Stomach (tissue), 9 donors: Measurements from ENCODE around the gene LPAR3. TPM values are rescaled to one million over a fixed set of nuclear protein-coding genes. Genes with fewer than 3 reads are reported as not detected.
"Not testable (repeated sequence)": the region's sequence is repeated elsewhere in the genome, so short reads cannot be mapped to it uniquely, and the experiment has no call there.

Experiments
- DNase-seq, 2 donors: peaks; one replicate each; pipeline versions ENCODE4 v3.0.0 to v3.0.0-alpha.2; 2013 to 2019
- H3K27ac ChIP-seq, 5 donors: fragments of 200-600 bp in 4 of 5; sonication (generic) in 4 of 5; one replicate each; pipeline ENCODE4 v1.5.1; 2013 to 2019; ENCODE audit warnings: mild to moderate bottlenecking in 1 of 5, moderate library complexity in 1 of 5
- H3K27me3 ChIP-seq, 3 donors: fragments of 200-600 bp; sonication (generic); one replicate each; pipeline ENCODE4 v1.5.1; 2017 to 2019; ENCODE audit warnings: mixed run types in 1 of 3
- H3K36me3 ChIP-seq, 4 donors: fragments of 200-600 bp; sonication (generic); 1 replicate in 3 of 4; 2 replicates in 1 of 4; pipeline ENCODE4 v1.5.1; 2016 to 2019
- H3K4me1 ChIP-seq, 4 donors: fragments of 200-600 bp; sonication (generic); one replicate each; pipeline ENCODE4 v1.5.1; 2016 to 2019
- H3K4me3 ChIP-seq, 4 donors: fragments of 200-600 bp; sonication (generic) in 3 of 4; one replicate each; pipeline ENCODE4 v1.5.1; 2016 to 2019; ENCODE audit warnings: mild to moderate bottlenecking in 1 of 4
- H3K9me3 ChIP-seq, 4 donors: fragments of 200-600 bp; sonication (generic); one replicate each; pipeline ENCODE4 v1.5.1; 2016 to 2019
- EP300 ChIP-seq: sonication (generic); formaldehyde crosslinking; IDR thresholded peaks from one replicate; pipeline ENCODE4 v1.6.1; 2017; ENCODE audit warnings: antibody characterized with exemption
- POLR2A ChIP-seq, 4 donors: fragments of 450-650 bp; IDR thresholded peaks; one replicate each; pipeline ENCODE4 v1.6.1; 2016; ENCODE audit warnings: antibody characterized with exemption in 4 of 4, control low read depth in 2 of 4, mild to moderate bottlenecking in 1 of 4, moderate library complexity in 1 of 4
- POLR2AphosphoS5 ChIP-seq, 3 donors: sonication (generic); formaldehyde crosslinking; IDR thresholded peaks; one replicate each; pipeline ENCODE4 v1.6.1; 2016; ENCODE audit warnings: antibody characterized with exemption in 3 of 3
- WGBS, 5 donors: extraction: QIAGEN DNeasy Blood & Tissue Kit in 3 of 5; methylation state at CpG; one replicate each; pipeline versions ENCODE4 v1.1.5 to v1.1.7; 2013 to 2018; 5-methylcytosine and 5-hydroxymethylcytosine counted together
- intact Hi-C: fragments of 100-400 bp; cut with DNase I; formaldehyde crosslinking; loops from one replicate; pipeline ENCODE4 v1.15.1; 2023; ENCODE audit warnings: low total_unique reads
- polyA plus RNA-seq, 3 donors: library from polyadenylated mRNA; stranded (reverse); fragments of 200-250 nt; gene quantifications; one replicate each; pipeline ENCODE4 v1.2.3, GENCODE V29; 2013
- total RNA-seq, 5 donors: library from RNA; depleted of rRNA; stranded (reverse); fragments of >200 nt; gene quantifications; one replicate each; pipeline versions ENCODE4 v1.1.0 to v1.2.3, GENCODE V29; 2014 to 2016
- TF ChIP-seq, protein P1 (sequence below), 7 experiments: fragments of 450-650 bp in 4 of 7; fragments of 200-600 bp in 3 of 7; sonication (generic) in 3 of 7; IDR thresholded peaks; one replicate each; pipeline ENCODE4 v1.5.1; 2016 to 2019; ENCODE audit warnings: antibody characterized with exemption in 7 of 7, control low read depth in 2 of 7, mild to moderate bottlenecking in 1 of 7
- donor health status: healthy with polysubstance abuse.
- donor health status: Bipolar disorder and iron deficiency.
- donor health status: healthy.

LPAR3 gene
- total and polyA plus RNA-seq, 8 donors, result 0.12 to 2.7 (median 1.2) TPM; not detected in 3

DNA sequence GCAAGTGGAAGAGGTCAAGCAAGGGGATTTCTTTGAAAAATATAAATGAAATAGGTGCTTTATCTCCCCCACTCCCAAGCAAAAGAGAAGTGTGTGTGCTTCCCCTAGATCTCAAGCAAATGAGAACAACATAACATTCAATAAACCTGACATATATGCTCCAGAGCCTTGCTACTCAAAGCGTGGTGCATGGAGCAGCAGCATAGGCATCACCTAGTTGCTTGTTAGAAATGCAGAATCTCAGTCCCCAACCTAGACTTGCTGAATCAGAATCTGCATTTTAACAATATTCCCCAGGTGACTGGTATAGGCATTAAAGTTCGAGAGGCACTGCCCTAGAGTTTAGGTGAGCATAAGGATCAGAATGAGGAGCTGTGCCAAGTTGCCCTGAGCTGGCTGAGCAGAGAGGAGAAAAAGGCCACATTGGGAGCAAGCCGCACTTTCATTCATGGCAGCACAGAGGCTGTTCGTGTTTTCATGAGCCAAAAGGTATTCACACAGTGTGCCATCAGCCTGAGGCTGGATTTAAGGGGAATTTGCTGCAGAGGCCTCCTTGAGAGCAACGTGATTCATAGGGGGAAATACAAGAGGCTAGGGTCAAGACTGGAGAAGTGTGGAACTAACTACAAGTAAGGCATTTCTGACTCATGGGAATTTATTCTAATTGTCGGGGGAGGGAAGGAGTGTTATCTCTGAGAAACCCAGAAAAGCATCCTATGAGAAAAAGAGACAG, 14.3 kb upstream of the LPAR3 start:
- no peak for DNase-seq
- WGBS, 5 donors, result 70 to 83% (median 73%) methylated on average over 6 of the region's 6 CpGs
- H3K27me3 ChIP-seq, result no peaks in the 10 kb centered on the region
- no peak overlapping the region for H3K4me3 ChIP-seq
- intact Hi-C loops, result no loop called here
- no peaks in the 10 kb centered on the region for H3K4me1 ChIP-seq
- no peaks in the 10 kb centered on the region for H3K36me3 ChIP-seq
- H3K9me3 ChIP-seq, result peaks cover 0 to 6% (median 0%) of the 10 kb centered on the region in 4 donors
- TF ChIP-seq EP300 (no peak), POLR2A (IDR thresholded peaks at IDR 0.05) (no peak), POLR2AphosphoS5 (IDR thresholded peaks at IDR 0.05) (no peak)
- TF ChIP-seq, protein P1, sequence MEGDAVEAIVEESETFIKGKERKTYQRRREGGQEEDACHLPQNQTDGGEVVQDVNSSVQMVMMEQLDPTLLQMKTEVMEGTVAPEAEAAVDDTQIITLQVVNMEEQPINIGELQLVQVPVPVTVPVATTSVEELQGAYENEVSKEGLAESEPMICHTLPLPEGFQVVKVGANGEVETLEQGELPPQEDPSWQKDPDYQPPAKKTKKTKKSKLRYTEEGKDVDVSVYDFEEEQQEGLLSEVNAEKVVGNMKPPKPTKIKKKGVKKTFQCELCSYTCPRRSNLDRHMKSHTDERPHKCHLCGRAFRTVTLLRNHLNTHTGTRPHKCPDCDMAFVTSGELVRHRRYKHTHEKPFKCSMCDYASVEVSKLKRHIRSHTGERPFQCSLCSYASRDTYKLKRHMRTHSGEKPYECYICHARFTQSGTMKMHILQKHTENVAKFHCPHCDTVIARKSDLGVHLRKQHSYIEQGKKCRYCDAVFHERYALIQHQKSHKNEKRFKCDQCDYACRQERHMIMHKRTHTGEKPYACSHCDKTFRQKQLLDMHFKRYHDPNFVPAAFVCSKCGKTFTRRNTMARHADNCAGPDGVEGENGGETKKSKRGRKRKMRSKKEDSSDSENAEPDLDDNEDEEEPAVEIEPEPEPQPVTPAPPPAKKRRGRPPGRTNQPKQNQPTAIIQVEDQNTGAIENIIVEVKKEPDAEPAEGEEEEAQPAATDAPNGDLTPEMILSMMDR (IDR thresholded peaks at IDR 0.05), result no peak
- no peak overlapping the region for H3K27ac ChIP-seq

DNA sequence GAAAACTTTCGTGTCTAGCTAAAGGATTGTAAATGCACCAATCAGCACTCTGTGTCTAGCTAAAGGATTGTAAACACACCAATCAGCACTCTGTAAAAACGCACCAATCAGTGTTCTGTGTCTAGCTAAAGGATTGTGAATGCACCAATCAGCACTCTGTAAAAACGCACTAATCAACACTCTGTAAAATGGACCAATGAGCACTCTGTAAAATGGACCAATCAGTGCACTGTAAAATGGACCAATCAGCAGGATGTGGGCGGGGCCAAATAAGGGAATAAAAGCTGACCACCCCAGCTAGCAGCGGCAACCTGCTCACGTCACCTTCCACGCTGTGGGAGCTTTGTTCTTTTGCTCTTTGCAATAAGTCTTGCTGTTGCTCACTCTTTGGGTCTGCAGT, 9.7 kb upstream of the LPAR3 start:
- H3K4me3 ChIP-seq, DNase-seq, H3K9me3 ChIP-seq, intact Hi-C loops, H3K36me3 ChIP-seq, H3K27ac ChIP-seq, H3K4me1 ChIP-seq, H3K27me3 ChIP-seq: not testable (repeated sequence)
- WGBS, 5 donors, result 69 to 91% (median 84%) methylated on average over 7 of the region's 7 CpGs

DNA sequence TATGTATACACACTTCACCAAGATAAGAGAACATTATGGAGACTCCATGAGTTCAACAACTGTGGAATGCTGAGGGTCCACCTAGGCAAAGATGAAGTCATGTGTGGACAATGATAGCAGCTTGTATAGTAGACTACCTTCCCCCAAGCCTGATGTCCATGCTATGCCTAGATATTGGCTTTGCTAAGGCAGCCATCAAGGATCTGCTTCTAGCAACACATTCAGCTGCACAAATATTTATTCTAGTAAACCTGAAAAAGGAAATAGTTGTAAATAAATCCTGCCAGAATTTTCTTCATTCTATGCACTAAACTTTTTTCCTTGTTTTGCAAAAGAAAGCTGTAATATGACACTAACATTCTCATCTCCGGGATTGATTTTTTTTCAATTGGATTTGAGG, 7.0 kb upstream of the LPAR3 start:
- no peak for DNase-seq
- Histone ChIP-seq H3K27me3 (peaks cover 0 to 15% (median 0%) of the 10 kb centered on the region in 3 donors), H3K4me1 (no peaks in the 10 kb centered on the region), H3K27ac (no peak overlapping the region), H3K4me3 (no peak overlapping the region), H3K9me3 (peaks cover 0 to 6% (median 0%) of the 10 kb centered on the region in 4 donors), H3K36me3 (no peaks in the 10 kb centered on the region)
- TF ChIP-seq EP300, result no peak
- no peak for TF ChIP-seq POLR2AphosphoS5 (IDR thresholded peaks at IDR 0.05)
- TF ChIP-seq, protein P1 (IDR thresholded peaks at IDR 0.05), result no peak
- no peak for TF ChIP-seq POLR2A (IDR thresholded peaks at IDR 0.05)
- intact Hi-C loops, result no loop called here
- WGBS, 5 donors, result 33 to 49% (median 39%) methylated on average over 1 of the region's 1 CpG

DNA sequence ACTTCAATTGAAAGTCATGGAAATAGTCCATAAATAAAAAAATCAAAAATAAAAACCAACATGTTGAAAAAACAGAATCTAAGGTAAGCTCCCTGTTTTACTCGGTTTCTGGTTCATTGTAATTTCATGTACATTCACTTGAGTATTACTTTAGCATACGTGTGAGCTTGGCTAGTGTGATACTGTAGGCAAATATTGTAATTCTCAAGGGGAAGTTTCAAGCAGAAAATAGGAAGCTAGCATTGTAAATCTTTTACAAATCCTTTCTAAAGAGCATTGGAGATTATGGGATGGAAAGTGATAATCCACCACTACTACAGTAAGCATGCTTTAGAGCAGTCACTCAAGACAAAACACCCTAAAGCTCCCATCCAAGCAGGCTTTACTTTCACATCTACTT, 3.3 kb upstream of the LPAR3 start:
- Histone ChIP-seq H3K4me1 (peaks cover 10 to 15% (median 14%) of the 10 kb centered on the region in 4 donors), H3K27ac (no peak overlapping the region), H3K36me3 (no peaks in the 10 kb centered on the region), H3K4me3 (no peak overlapping the region), H3K27me3 (peaks cover 11 to 52% (median 20%) of the 10 kb centered on the region in 3 donors), H3K9me3 (no peaks in the 10 kb centered on the region)
- no peak for DNase-seq
- intact Hi-C loops, result no loop called here
- WGBS, 5 donors, result 79 to 82% (median 80%) methylated on average over 2 of the region's 2 CpGs
- TF ChIP-seq EP300 (no peak), POLR2A (IDR thresholded peaks at IDR 0.05) (no peak), POLR2AphosphoS5 (IDR thresholded peaks at IDR 0.05) (no peak)
- TF ChIP-seq, protein P1 (IDR thresholded peaks at IDR 0.05), result no peak

DNA sequence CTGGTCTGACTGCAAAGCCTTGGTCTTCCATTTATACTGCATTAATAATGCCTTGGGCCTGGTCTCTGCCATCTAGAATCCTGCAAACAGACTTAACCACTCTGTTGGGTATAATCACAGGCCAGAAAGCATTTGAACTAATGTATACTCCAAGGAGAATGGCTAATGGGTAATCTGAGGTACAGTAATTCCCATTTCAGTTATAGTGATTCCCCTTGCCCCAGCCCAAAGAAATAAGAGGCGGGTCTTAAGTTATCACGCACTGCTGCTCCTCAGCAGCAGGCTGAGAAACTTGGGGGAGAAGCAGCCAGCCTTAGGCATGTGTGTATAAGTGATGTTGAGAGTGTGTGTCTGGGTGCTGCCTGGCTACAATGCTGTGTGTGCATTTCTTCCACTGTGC, 2.4 kb downstream of the LPAR3 start:
- WGBS, 5 donors, result 78 to 92% (median 90%) methylated on average over 2 of the region's 2 CpGs
- H3K4me1 ChIP-seq, result peaks cover 10 to 15% (median 14%) of the 10 kb centered on the region in 4 donors
- no peaks in the 10 kb centered on the region for H3K36me3 ChIP-seq
- intact Hi-C loops, result no loop called here
- TF ChIP-seq, protein P1 (IDR thresholded peaks at IDR 0.05), result no peak
- TF ChIP-seq POLR2AphosphoS5 (IDR thresholded peaks at IDR 0.05), result no peak
- no peak for TF ChIP-seq POLR2A (IDR thresholded peaks at IDR 0.05)
- no peak for TF ChIP-seq EP300
- peaks cover 11 to 44% (median 20%) of the 10 kb centered on the region in 3 donors for H3K27me3 ChIP-seq
- DNase-seq, result no peak
- H3K27ac ChIP-seq, result no peak overlapping the region
- no peaks in the 10 kb centered on the region for H3K9me3 ChIP-seq
- no peak overlapping the region for H3K4me3 ChIP-seq
